K562 (cell line): ENCODE measurements around the gene ANKRD24. TPM values are rescaled to one million over a fixed set of nuclear protein-coding genes. Genes with fewer than 3 reads are reported as not detected.

Experiments used
- ATAC-seq: fragments of 200-7000 bp; cut with Tn5 transposase; 3 replicates; pipeline ENCODE4 v1.9.1; 2020; ENCODE audit warnings: moderate library complexity
- BruUV-seq: library from RNA; stranded (reverse); fragments of 400-500 nt; replicated peaks from 2 replicates; lab custom pipeline; 2021; lab: Mats Ljungman, UMichigan
- CTCF ChIA-PET: fragments of 300-600 bp; formaldehyde crosslinking; extraction: SDS; loops from one replicate; lab custom pipeline; 2021; ENCODE audit warnings: low intra/inter-chr PET ratio; lab: Yijun Ruan, JAX
- POLR2A ChIA-PET: fragments of 300-600, 350-650 bp; sonication (Branson Sonifier 250); formaldehyde crosslinking; extraction: SDS; loops from one replicate; lab custom pipeline; 2021; ENCODE audit warnings: antibody characterized with exemption, inconsistent platforms; lab: Yijun Ruan, JAX
- DNase-seq, 4 experiments: peaks; one replicate each; pipeline versions ENCODE4 v3.0.0 to v3.0.0-alpha.2; 2011 to 2018; ENCODE audit warnings: low spot score in 3 of 4, mixed read lengths in 3 of 4; ENCODE audit errors: extremely low read depth in 1 of 4
- FAIRE-seq: peaks from 2 replicates; lab custom pipeline; 2011; peaks lifted over from hg19 to GRCh38; lab: Jason Lieb, UNC
- H2AFZ ChIP-seq: 2 replicates; pipeline ENCODE4 v1.6.0; 2011; ENCODE audit warnings: low read depth, low read length, control low read depth, inconsistent platforms
- H3K27ac ChIP-seq: fragments of 200-600 bp; 3 replicates; pipeline ENCODE4 v1.8.0; 2011; ENCODE audit warnings: low read depth, mild to moderate bottlenecking, control low read depth, inconsistent platforms, low read length, moderate library complexity, mixed read lengths; ENCODE audit errors: extremely low read depth
- H3K27me3 ChIP-seq, 2 experiments: fragments of 300-600 bp in 1 of 2; 2 replicates in 1 of 2; 3 replicates in 1 of 2; pipeline versions ENCODE4 v1.6.0 to v1.8.0; 2011; ENCODE audit warnings: inconsistent platforms in 2 of 2, low read length in 2 of 2, mild to moderate bottlenecking in 1 of 2, mixed read lengths in 1 of 2, moderate library complexity in 1 of 2; ENCODE audit not compliant: control insufficient read depth in 2 of 2, insufficient read depth in 2 of 2
- H3K36me3 ChIP-seq: fragments of 300-600 bp; 3 replicates; pipeline ENCODE4 v1.8.0; 2011; ENCODE audit warnings: mild to moderate bottlenecking, low read length, inconsistent platforms; ENCODE audit not compliant: control insufficient read depth, insufficient read depth
- H3K4me1 ChIP-seq, 2 experiments: fragments of 200-600 bp in 1 of 2; replicated peaks in 1 of 2; 2 replicates in 1 of 2; 3 replicates in 1 of 2; pipeline versions ENCODE4 v1.5.1 to v1.8.0; 2011; ENCODE audit warnings: inconsistent platforms in 2 of 2, low read length in 2 of 2, mild to moderate bottlenecking in 1 of 2, mixed read lengths in 1 of 2, moderate library complexity in 1 of 2; ENCODE audit not compliant: control insufficient read depth in 2 of 2, insufficient read depth in 2 of 2
- H3K4me2 ChIP-seq: 2 replicates; pipeline ENCODE4 v1.6.1; 2011; ENCODE audit warnings: low read length, control low read depth, inconsistent platforms, mixed read lengths; ENCODE audit not compliant: insufficient read depth
- H3K4me3 ChIP-seq: fragments of 200-600 bp; sonication (generic), shearing (Covaris generic); 2 replicates; pipeline ENCODE4 v1.5.1; 2016; ENCODE audit warnings: control low read depth, inconsistent platforms
- H3K79me2 ChIP-seq: fragments of 200-600 bp; 3 replicates; pipeline ENCODE4 v1.8.0; 2011; ENCODE audit warnings: low read length, inconsistent platforms; ENCODE audit not compliant: control insufficient read depth, insufficient read depth
- H3K9ac ChIP-seq, 2 experiments: 2 replicates each; pipeline versions ENCODE4 v1.6.0 to v1.6.1; 2011; ENCODE audit warnings: low read depth in 2 of 2, low read length in 2 of 2, control low read depth in 1 of 2, inconsistent platforms in 1 of 2, mild to moderate bottlenecking in 1 of 2, mixed read lengths in 1 of 2; ENCODE audit not compliant: insufficient read depth in 1 of 2
- H3K9me1 ChIP-seq: one replicate; pipeline ENCODE4 v1.6.0; 2011; ENCODE audit warnings: inconsistent platforms, mild to moderate bottlenecking, low read length, moderate library complexity; ENCODE audit not compliant: control insufficient read depth, insufficient read depth
- H3K9me3 ChIP-seq: replicated peaks from 2 replicates; pipeline ENCODE4 v1.5.1; 2011; ENCODE audit warnings: low read depth, low read length, inconsistent platforms; ENCODE audit not compliant: control insufficient read depth, insufficient read depth
- H4K20me1 ChIP-seq: replicated peaks from 2 replicates; pipeline ENCODE4 v1.6.1; 2011; ENCODE audit warnings: low read length, inconsistent platforms, mixed read lengths; ENCODE audit not compliant: control insufficient read depth, insufficient read depth
- BRCA1 ChIP-seq, 2 experiments: fragments of 450-650 bp in 1 of 2; sonication (generic) in 1 of 2; formaldehyde crosslinking in 1 of 2; IDR thresholded peaks; 2 replicates each; pipeline versions ENCODE4 v1.5.0 to v1.6.1; 2017 to 2020; ENCODE audit warnings: mild to moderate bottlenecking in 1 of 2, missing genetic modification reagents in 1 of 2
- CHD2 ChIP-seq: IDR thresholded peaks from 2 replicates; pipeline ENCODE4 v1.6.1; 2011; ENCODE audit warnings: low read depth, low read length
- DMBX1 ChIP-seq: fragments of 250-450 bp; sonication (Bioruptor Pico); IDR thresholded peaks from 2 replicates; pipeline ENCODE4 v1.8.0; 2022; ENCODE audit warnings: inconsistent platforms, mild to moderate bottlenecking, moderate library complexity, borderline replicate concordance
- EGR1 ChIP-seq: fragments of 450-650 bp; conservative IDR thresholded peaks from 2 replicates; pipeline ENCODE4 v1.6.1; 2017; ENCODE audit warnings: mild to moderate bottlenecking
- JUND ChIP-seq, 2 experiments: IDR thresholded peaks; 2 replicates in 1 of 2; 3 replicates in 1 of 2; pipeline ENCODE4 v1.6.1; 2011; ENCODE audit warnings: borderline replicate concordance in 2 of 2, low read depth in 2 of 2, low read length in 2 of 2, improper control_type of control experiment in 1 of 2, missing biosample characterization in 1 of 2, missing genetic modification characterization in 1 of 2, missing genetic modification reagents in 1 of 2
- SMARCA5 ChIP-seq: fragments of 450-650 bp; IDR thresholded peaks from 2 replicates; pipeline ENCODE4 v1.6.1; 2016
- ZC3H8 ChIP-seq: fragments of 450-650 bp; IDR thresholded peaks from 2 replicates; pipeline ENCODE4 v1.6.1; 2017
- ZNF121 ChIP-seq: sonication (generic); formaldehyde crosslinking; conservative IDR thresholded peaks from 2 replicates; pipeline ENCODE4 v1.8.0; 2022; ENCODE audit warnings: missing genetic modification reagents
- WGBS: fragments of 100-300 bp; shearing (Covaris generic); methylation state at CpG from one replicate; pipeline ENCODE4 v1.1.6; 2016; ENCODE audit warnings: low coverage, mixed read lengths; ENCODE audit not compliant: insufficient coverage; ENCODE audit errors: missing lambda C conversion rate; 5-methylcytosine and 5-hydroxymethylcytosine counted together
- in situ Hi-C: fragments of 300-500 bp; cut with MboI; formaldehyde crosslinking; loops from 4 replicates; pipeline ENCODE4 v1.15.0; 2018; ENCODE audit warnings: inconsistent platforms, mixed read lengths
- intact Hi-C: fragments of 100-400 bp; cut with micrococcal nuclease; formaldehyde crosslinking; loops from 2 replicates; pipeline ENCODE4 v1.14.2; 2022
- polyA plus RNA-seq, 8 experiments: library from polyadenylated mRNA; depleted of rRNA in 4 of 8; stranded (reverse) in 5 of 8; unstranded in 3 of 8; fragments of >200 nt; fragmentation: Nextera tagmentation in 2 of 8; fragmentation: Illumina TruSeq in 1 of 8; extraction: Ambion mirVana in 2 of 8; extraction: Trizol in 1 of 8; gene quantifications; 2 replicates each; pipeline versions ENCODE4 v1.2.1 to v1.2.3, GENCODE V29; 2011 to 2014; ENCODE audit warnings: inconsistent platforms in 1 of 8, missing spikeins in 1 of 8
- total RNA-seq, 7 experiments: library from RNA; depleted of rRNA in 6 of 7; stranded (reverse); fragments of >200 nt in 6 of 7; fragmentation: Illumina TruSeq in 2 of 7; extraction: Trizol in 2 of 7; gene quantifications; 2 replicates each; pipeline versions ENCODE4 v1.2.1 to v1.2.3, GENCODE V29; 2011 to 2021; ENCODE audit warnings: low replicate concordance in 1 of 7
- TF ChIP-seq, protein P1 (sequence below): fragments of 200-800 bp; sonication (Bioruptor generic); IDR thresholded peaks from 2 replicates; pipeline ENCODE4 v1.6.1; 2016; ENCODE audit warnings: missing genetic modification characterization, missing compliant biosample characterization

Gene ANKRD24
- total and polyA plus RNA-seq, 9 of the 15 experiments (the other 6 are each of a cell fraction or from before 2014, with no cell fraction given): 0.07 to 0.12 (median 0.09) TPM; not detected in 5

DNA sequence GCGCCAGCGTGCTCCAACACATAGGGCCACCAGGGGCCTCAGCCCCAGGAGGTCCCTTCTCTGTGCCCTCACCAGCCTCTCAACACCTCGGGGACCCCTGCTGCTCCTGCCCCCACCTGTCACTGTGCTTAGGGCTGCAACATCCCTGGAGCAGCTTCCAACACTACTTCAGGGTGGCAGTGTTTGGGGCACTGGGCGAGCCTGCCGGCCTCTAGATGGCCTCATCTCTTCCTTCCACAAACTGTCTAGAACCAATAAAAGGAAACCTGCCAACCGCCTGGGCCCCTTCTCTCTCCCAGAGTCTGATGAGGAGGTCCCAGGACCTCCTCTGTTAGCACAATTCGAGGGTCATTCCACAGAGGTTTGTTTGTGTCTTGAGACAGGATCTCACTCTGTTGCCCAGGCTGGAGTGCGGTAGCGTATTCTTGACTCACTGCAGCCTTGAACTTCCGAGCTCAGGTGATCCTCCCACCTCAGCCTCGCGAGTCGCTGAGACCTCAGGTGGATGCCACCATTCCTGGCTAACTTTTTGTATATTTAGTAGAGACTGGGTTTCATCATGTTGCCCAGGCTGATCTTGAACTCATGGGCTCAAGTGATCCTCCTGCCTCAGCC lies 86.4 kb downstream of the ANKRD24 start:
- DNase-seq: no peak
- intact Hi-C loops: no loop called here
- Histone ChIP-seq H3K36me3 (peaks cover 23% of the 10 kb centered on the region; the same call in 2 of the 3 replicates), H3K9ac (peak overlapping the region in 1 of 2 experiments; percentile 76; a peak in 2 of 4 replicates), H3K9me3 (no peaks in the 10 kb centered on the region), H3K27ac (no peak overlapping the region), H2AFZ (no peak overlapping the region), H3K4me3 (no peak overlapping the region), H3K27me3 (no peaks in the 10 kb centered on the region), H3K9me1 (peaks cover 3% of the 10 kb centered on the region), H3K4me2 (no peak overlapping the region), H3K79me2 (no peaks in the 10 kb centered on the region), H3K4me1 (peaks cover 0 to 17% of the 10 kb centered on the region in 2 experiments; a peak in 2 of 5 replicates), H4K20me1 (no peaks in the 10 kb centered on the region; the same call in 1 of the 2 replicates)
- POLR2A ChIA-PET: interaction anchor here (0.6 to 1.3 kb wide), 2 partner anchors 58 to 84 kb away, joined by 3 to 6 read pairs; no protein-coding TSS in a partner anchor
- in situ Hi-C loops: no loop called here
- no peak for FAIRE-seq
- CTCF ChIA-PET: interaction anchor here (0.9 to 3.8 kb wide), 4 partner anchors 84 to 256 kb away, joined by 5 to 49 read pairs (median 10); partner anchors contain the start of gene SH3GL1
- no peak for ATAC-seq
- 89% methylated on average over 10 of the region's 13 CpGs for WGBS
- TF ChIP-seq ZNF121: peak; percentile 25; the same call in 1 of the 2 replicates
- no peak for TF ChIP-seq ZC3H8
- BruUV-seq: TSS peak; percentile 51

DNA sequence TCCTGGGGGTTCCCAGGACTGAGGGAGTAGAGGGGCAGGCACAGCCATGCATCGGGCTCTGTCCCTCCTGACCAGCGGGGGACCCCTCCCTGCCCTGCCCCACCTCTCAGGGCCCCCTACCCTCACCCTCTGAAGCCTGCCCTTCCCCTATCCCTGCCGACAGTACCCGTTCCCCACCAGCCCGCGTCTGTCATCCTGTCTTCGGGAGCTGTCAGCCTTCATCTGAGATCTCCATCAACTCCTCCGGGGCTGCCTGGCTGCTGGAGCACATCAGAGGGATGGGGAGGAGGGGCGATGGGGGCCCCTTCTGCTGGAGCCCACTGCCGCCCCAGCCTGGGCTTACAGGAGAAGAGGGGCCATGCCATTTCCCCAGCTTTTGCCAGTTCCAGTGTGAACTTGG lies 90.4 kb downstream of the ANKRD24 start:
- whole genome bisulfite sequencing: 76% methylated on average over 8 of the region's 10 CpGs
- no TSS peak for BruUV-seq
- intact Hi-C loops (no loop called here), in situ Hi-C loops (loop anchor here (5.0 to 10.0 kb wide), 2 partner anchors 72 to 244 kb away; partner anchors contain the start of genes MPND and PLIN4)
- Histone ChIP-seq H3K9me3 (no peaks in the 10 kb centered on the region), H3K4me3 (no peak overlapping the region), H2AFZ (no peak overlapping the region), H3K36me3 (peaks cover 13% of the 10 kb centered on the region; the same call in 1 of the 3 replicates), H3K4me2 (no peak overlapping the region), H3K4me1 (peaks cover 0 to 10% of the 10 kb centered on the region in 2 experiments; a peak in 3 of 5 replicates), H4K20me1 (no peaks in the 10 kb centered on the region), H3K9ac (no peak overlapping the region), H3K9me1 (no peaks in the 10 kb centered on the region), H3K79me2 (no peaks in the 10 kb centered on the region), H3K27me3 (no peaks in the 10 kb centered on the region), H3K27ac (no peak overlapping the region)
- CTCF ChIA-PET: no interaction called here
- TF ChIP-seq EGR1 (no peak), CHD2 (no peak), SMARCA5 (no peak), DMBX1 (CRISPR knock-in tag) (no peak), JUND (IDR thresholded peaks at IDR 0.05; ENCODE audit: borderline replicate concordance, low read depth, low read length) (no peak), JUND (tag; IDR thresholded peaks at IDR 0.05; ENCODE audit: borderline replicate concordance, low read depth, low read length) (no peak), BRCA1 (IDR thresholded peaks at IDR 0.05) (no peak), BRCA1 (CRISPR knock-in tag; IDR thresholded peaks at IDR 0.05) (no peak)
- TF ChIP-seq, protein P1, sequence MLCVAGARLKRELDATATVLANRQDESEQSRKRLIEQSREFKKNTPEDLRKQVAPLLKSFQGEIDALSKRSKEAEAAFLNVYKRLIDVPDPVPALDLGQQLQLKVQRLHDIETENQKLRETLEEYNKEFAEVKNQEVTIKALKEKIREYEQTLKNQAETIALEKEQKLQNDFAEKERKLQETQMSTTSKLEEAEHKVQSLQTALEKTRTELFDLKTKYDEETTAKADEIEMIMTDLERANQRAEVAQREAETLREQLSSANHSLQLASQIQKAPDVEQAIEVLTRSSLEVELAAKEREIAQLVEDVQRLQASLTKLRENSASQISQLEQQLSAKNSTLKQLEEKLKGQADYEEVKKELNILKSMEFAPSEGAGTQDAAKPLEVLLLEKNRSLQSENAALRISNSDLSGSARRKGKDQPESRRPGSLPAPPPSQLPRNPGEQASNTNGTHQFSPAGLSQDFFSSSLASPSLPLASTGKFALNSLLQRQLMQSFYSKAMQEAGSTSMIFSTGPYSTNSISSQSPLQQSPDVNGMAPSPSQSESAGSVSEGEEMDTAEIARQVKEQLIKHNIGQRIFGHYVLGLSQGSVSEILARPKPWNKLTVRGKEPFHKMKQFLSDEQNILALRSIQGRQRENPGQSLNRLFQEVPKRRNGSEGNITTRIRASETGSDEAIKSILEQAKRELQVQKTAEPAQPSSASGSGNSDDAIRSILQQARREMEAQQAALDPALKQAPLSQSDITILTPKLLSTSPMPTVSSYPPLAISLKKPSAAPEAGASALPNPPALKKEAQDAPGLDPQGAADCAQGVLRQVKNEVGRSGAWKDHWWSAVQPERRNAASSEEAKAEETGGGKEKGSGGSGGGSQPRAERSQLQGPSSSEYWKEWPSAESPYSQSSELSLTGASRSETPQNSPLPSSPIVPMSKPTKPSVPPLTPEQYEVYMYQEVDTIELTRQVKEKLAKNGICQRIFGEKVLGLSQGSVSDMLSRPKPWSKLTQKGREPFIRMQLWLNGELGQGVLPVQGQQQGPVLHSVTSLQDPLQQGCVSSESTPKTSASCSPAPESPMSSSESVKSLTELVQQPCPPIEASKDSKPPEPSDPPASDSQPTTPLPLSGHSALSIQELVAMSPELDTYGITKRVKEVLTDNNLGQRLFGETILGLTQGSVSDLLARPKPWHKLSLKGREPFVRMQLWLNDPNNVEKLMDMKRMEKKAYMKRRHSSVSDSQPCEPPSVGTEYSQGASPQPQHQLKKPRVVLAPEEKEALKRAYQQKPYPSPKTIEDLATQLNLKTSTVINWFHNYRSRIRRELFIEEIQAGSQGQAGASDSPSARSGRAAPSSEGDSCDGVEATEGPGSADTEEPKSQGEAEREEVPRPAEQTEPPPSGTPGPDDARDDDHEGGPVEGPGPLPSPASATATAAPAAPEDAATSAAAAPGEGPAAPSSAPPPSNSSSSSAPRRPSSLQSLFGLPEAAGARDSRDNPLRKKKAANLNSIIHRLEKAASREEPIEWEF (CRISPR knock-in tag): no peak
- FAIRE-seq (no peak), ATAC-seq (no peak), DNase-seq (no peak)
- POLR2A ChIA-PET: no interaction called here
